Loucy (cell line): Measurements from ENCODE around the gene FBXW10B.

ENCODE experiments used
- H2AFZ ChIP-seq: fragments of 200-600 bp; sonication (generic); 2 replicates; pipeline ENCODE4 v1.6.0; 2016; ENCODE audit warnings: antibody characterized with exemption, mild to moderate bottlenecking, low read length, moderate library complexity
- H3F3A ChIP-seq: fragments of 200-600 bp; 2 replicates; pipeline ENCODE4 v1.6.0; 2016; ENCODE audit warnings: antibody characterized with exemption, low read depth, mild to moderate bottlenecking
- H3K27me3 ChIP-seq: fragments of 200-600 bp; sonication (generic); 2 replicates; pipeline ENCODE4 v1.6.1; 2014; ENCODE audit warnings: low read length, mild to moderate bottlenecking; ENCODE audit not compliant: insufficient read depth, poor library complexity, severe bottlenecking
- H3K36me3 ChIP-seq: fragments of 200-600 bp; sonication (generic); 2 replicates; pipeline ENCODE4 v1.6.1; 2016; ENCODE audit warnings: low read length; ENCODE audit not compliant: insufficient read depth
- H3K4me1 ChIP-seq: fragments of 200-600 bp; sonication (generic); 2 replicates; pipeline ENCODE4 v1.5.1; 2014; ENCODE audit warnings: low read length, mild to moderate bottlenecking; ENCODE audit not compliant: insufficient read depth, poor library complexity, severe bottlenecking
- H3K4me2 ChIP-seq: fragments of 200-600 bp; sonication (generic); 2 replicates; pipeline ENCODE4 v1.6.0; 2014; ENCODE audit warnings: antibody characterized with exemption, low read length, low read depth, mild to moderate bottlenecking; ENCODE audit not compliant: poor library complexity, severe bottlenecking
- H3K4me3 ChIP-seq: fragments of 200-600 bp; sonication (generic); 2 replicates; pipeline ENCODE4 v1.5.1; 2014; ENCODE audit warnings: low read length, mild to moderate bottlenecking, mixed read lengths; ENCODE audit not compliant: poor library complexity, severe bottlenecking
- H3K79me2 ChIP-seq: fragments of 200-600 bp; sonication (generic); 2 replicates; pipeline ENCODE4 v1.6.1; 2014; ENCODE audit warnings: low read length; ENCODE audit not compliant: insufficient read depth
- H3K9ac ChIP-seq: fragments of 200-600 bp; sonication (generic); 2 replicates; pipeline ENCODE4 v1.6.0; 2014; ENCODE audit warnings: mild to moderate bottlenecking, low read depth, low read length, moderate library complexity; ENCODE audit not compliant: poor library complexity, severe bottlenecking
- H3K9me2 ChIP-seq: fragments of 200-600 bp; sonication (generic); replicated peaks from 2 replicates; pipeline ENCODE4 v1.6.1; 2016; ENCODE audit warnings: low read depth, low read length, mixed read lengths
- H3K9me3 ChIP-seq: fragments of 200-600 bp; sonication (generic); 2 replicates; pipeline ENCODE4 v1.6.1; 2014; ENCODE audit warnings: mild to moderate bottlenecking, antibody characterized with exemption, low read length, low read depth; ENCODE audit not compliant: insufficient read depth
- H4K20me1 ChIP-seq: fragments of 200-600 bp; sonication (generic); 2 replicates; pipeline ENCODE4 v1.6.0; 2014; ENCODE audit warnings: antibody characterized with exemption, low read length, mild to moderate bottlenecking; ENCODE audit not compliant: insufficient read depth, poor library complexity, severe bottlenecking
- CTCF ChIP-seq: fragments of 200-600 bp; sonication (generic); conservative IDR thresholded peaks from 2 replicates; pipeline ENCODE4 v1.5.1; 2014; ENCODE audit warnings: mild to moderate bottlenecking, antibody characterized with exemption, low read length
- EZH2phosphoT487 ChIP-seq: fragments of 200-600 bp; IDR thresholded peaks from 2 replicates; pipeline ENCODE4 v1.6.1; 2018; ENCODE audit warnings: antibody characterized with exemption, mild to moderate bottlenecking, moderate library complexity, borderline replicate concordance

The FBXW10B gene

DNA sequence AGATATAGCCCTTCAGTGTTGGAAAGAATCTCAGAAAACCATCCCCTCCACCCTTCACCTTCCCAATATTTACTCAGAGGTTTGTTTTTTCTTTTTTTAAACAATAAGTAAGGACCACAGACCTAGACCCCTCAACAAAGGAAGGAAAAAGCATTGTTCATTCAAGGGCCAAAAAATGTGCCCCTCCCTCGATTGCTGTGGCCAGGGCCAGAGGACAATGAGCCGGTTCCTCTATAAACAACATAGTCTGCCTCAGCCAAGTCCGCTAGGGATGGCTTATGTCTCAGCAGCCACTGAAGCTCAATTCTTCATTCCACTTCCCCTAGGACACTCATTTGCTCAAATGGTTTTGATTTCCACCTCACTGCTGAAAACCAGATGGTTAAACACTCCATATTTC, 40.6 kb upstream of the FBXW10B start:
- no peak overlapping the region for H3K4me2 ChIP-seq

DNA sequence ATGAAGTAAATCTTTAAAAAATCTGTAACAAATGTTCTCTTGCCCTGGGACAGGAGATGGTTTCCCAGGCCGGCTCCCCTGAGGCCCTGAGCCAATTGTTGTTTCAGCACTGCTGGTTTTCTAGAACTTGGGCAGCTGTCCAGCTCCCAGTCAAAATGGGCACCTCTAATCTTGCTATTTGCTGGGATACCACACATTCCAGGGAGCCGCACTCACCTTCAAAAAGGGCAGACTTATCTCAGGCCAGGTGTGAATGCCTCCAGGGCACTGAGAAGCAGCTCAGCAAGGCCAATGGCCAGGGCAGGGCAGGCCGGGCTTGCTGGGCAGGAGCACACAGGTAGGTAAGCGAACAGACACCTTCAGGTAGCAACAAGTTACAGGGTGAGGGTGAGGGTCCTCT, 40.2 kb upstream of the FBXW10B start:
- Histone ChIP-seq H3K9me3 (no peaks in the 10 kb centered on the region), H3K9ac (no peak overlapping the region), H3K4me1 (no peaks in the 10 kb centered on the region), H3K36me3 (no peaks in the 10 kb centered on the region), H3K4me2 (no peak overlapping the region), H4K20me1 (no peaks in the 10 kb centered on the region), H2AFZ (no peak overlapping the region), H3K27me3 (no peaks in the 10 kb centered on the region), H3F3A (no peaks in the 10 kb centered on the region), H3K79me2 (no peaks in the 10 kb centered on the region), H3K9me2 (no peaks in the 10 kb centered on the region), H3K4me3 (no peak overlapping the region)
- no peak for TF ChIP-seq CTCF
- TF ChIP-seq EZH2phosphoT487, result no peak

More for the DNA sequence above, 40.6 kb upstream of the FBXW10B start:
- Histone ChIP-seq H3K4me1 (no peaks in the 10 kb centered on the region), H3K9me2 (no peaks in the 10 kb centered on the region), H3K27me3 (no peaks in the 10 kb centered on the region), H3K4me3 (no peak overlapping the region), H3K9me3 (no peaks in the 10 kb centered on the region), H3F3A (no peaks in the 10 kb centered on the region), H4K20me1 (no peaks in the 10 kb centered on the region), H3K9ac (no peak overlapping the region), H3K36me3 (no peaks in the 10 kb centered on the region), H3K79me2 (no peaks in the 10 kb centered on the region), H2AFZ (no peak overlapping the region)
- TF ChIP-seq EZH2phosphoT487, result no peak
- no peak for TF ChIP-seq CTCF

- H3K9ac ChIP-seq, result no peak overlapping the region
- no peak overlapping the region for H3K4me3 ChIP-seq
Observed at GRCh38 chr17:15659236-15659635, 39.7 kb upstream of the FBXW10B start.

More at GRCh38 chr17:15659236-15659635, 39.7 kb upstream of the FBXW10B start:
- Histone ChIP-seq H3K36me3 (no peaks in the 10 kb centered on the region), H3F3A (no peaks in the 10 kb centered on the region), H4K20me1 (no peaks in the 10 kb centered on the region), H3K4me2 (no peak overlapping the region), H3K9me3 (no peaks in the 10 kb centered on the region), H3K79me2 (no peaks in the 10 kb centered on the region), H2AFZ (no peak overlapping the region), H3K4me1 (no peaks in the 10 kb centered on the region), H3K9me2 (no peaks in the 10 kb centered on the region), H3K27me3 (no peaks in the 10 kb centered on the region)
- no peak for TF ChIP-seq CTCF
- no peak for TF ChIP-seq EZH2phosphoT487
